ENCODE measurements around the gene BABAM2. TPM values are rescaled to one million over a fixed set of nuclear protein-coding genes. Genes with fewer than 3 reads are reported as not detected.

The BABAM2 gene
- total and polyA plus RNA-seq, 2 of the 4 experiments (the other 2 are of a cell fraction): 20.9 to 23.1 TPM

DNA sequence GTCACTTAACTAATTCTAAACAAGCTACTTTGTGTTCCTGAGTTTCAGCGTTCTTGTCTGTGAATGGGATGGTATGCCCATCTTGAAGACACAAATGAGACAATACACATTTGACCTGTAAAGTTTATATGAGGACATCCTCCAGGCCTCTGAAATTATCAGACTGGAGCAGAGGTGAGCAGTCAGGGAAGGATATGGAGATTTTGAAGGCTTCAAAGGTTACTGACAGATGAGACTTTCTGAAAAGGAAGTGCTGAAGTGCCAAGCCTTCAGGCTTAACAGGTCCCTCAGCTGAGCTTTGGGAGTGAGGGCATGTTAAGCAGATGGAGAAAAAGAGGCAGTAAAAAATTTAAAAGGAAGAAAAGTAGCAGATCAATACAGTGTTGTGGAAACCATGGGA lies 391.2 kb downstream of the BABAM2 start:
- ATAC-seq (ENCODE audit: low read depth): no peak
- ChIA-PET CTCF (no interaction called here), POLR2A (ENCODE audit: unreplicated experiment) (no interaction called here)
- H2BK120ac ChIP-seq (ENCODE audit: low read depth, low read length): no peak overlapping the region
- H4K91ac ChIP-seq (ENCODE audit: insufficient read depth, low read depth, low read length): no peak overlapping the region; the same call in 1 of the 2 replicates
- H2AFZ ChIP-seq (replicated peaks; ENCODE audit: low read length, poor library complexity): no peak overlapping the region
- H3K79me1 ChIP-seq (ENCODE audit: low read depth in 1 of 2, low read length in 2 of 2): peaks cover 0 to 5% of the 10 kb centered on the region in 2 experiments; a peak in 3 of 4 replicates
- no peak overlapping the region for H2AK5ac ChIP-seq (ENCODE audit: low read depth, low read length)
- no peak overlapping the region for H4K8ac ChIP-seq (ENCODE audit: low read depth in 2 of 2, low read length in 2 of 2)
- H3K4me3 ChIP-seq (ENCODE audit: insufficient read depth, low read depth, low read length): no peak overlapping the region
- H2BK5ac ChIP-seq (ENCODE audit: low read depth, low read length, poor library complexity, severe bottlenecking): no peak overlapping the region
- peaks cover 7% of the 10 kb centered on the region for H3K4me1 ChIP-seq (ENCODE audit: control insufficient read depth, insufficient read depth, low read length)
- H3K4ac ChIP-seq (ENCODE audit: low read depth, low read length): no peak overlapping the region; the same call in 1 of the 2 replicates
- no peaks in the 10 kb centered on the region for H3K27me3 ChIP-seq (ENCODE audit: control insufficient read depth, insufficient read depth, low read length)
- no peaks in the 10 kb centered on the region for H4K20me1 ChIP-seq (ENCODE audit: insufficient read depth, low read length)
- peak overlapping the region; percentile 21; the same call in 1 of the 2 replicates for H2BK20ac ChIP-seq (ENCODE audit: low read depth, low read length)
- H3K9ac ChIP-seq (ENCODE audit: low read depth, low read length): no peak overlapping the region
- peak overlapping the region; percentile 19; the same call in 1 of the 3 replicates for H2BK15ac ChIP-seq (ENCODE audit: low read depth, low read length)
- H3K9me3 ChIP-seq (ENCODE audit: control insufficient read depth, insufficient read depth, low read length): no peaks in the 10 kb centered on the region
- H2AK9ac ChIP-seq (replicated peaks; ENCODE audit: low read depth, low read length, poor library complexity): no peak overlapping the region
- H3K23ac ChIP-seq (ENCODE audit: low read depth, low read length): no peak overlapping the region
- no peaks in the 10 kb centered on the region for H3K36me3 ChIP-seq (ENCODE audit: control insufficient read depth, insufficient read depth, low read length)
- no peak for DNase-seq
- BruUV-seq (replicated peaks): no TSS peak
- TF ChIP-seq RAD21 (IDR thresholded peaks at IDR 0.05; ENCODE audit: low read length): no peak
- no peak for TF ChIP-seq RFX5 (IDR thresholded peaks at IDR 0.05; ENCODE audit: low read depth, low read length)
- TF ChIP-seq CHD1 (IDR thresholded peaks at IDR 0.05; ENCODE audit: low read depth, low read length): no peak
- no peak for TF ChIP-seq SMC3 (IDR thresholded peaks at IDR 0.05; ENCODE audit: low read depth, low read length)
- TF ChIP-seq FOS (IDR thresholded peaks at IDR 0.05; ENCODE audit: low read depth, low read length): no peak
- TF ChIP-seq, protein P1, sequence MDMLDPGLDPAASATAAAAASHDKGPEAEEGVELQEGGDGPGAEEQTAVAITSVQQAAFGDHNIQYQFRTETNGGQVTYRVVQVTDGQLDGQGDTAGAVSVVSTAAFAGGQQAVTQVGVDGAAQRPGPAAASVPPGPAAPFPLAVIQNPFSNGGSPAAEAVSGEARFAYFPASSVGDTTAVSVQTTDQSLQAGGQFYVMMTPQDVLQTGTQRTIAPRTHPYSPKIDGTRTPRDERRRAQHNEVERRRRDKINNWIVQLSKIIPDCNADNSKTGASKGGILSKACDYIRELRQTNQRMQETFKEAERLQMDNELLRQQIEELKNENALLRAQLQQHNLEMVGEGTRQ (IDR thresholded peaks at IDR 0.05; ENCODE audit: low read depth, low read length): no peak
- no peak overlapping the region for H3K14ac ChIP-seq (replicated peaks; ENCODE audit: low read depth, low read length)
- dilution Hi-C loops (cut with HindIII; ENCODE audit: low sequenced_read_pairs, unreplicated experiment): no loop called here
- H3K27ac ChIP-seq (ENCODE audit: insufficient read depth, low read length): no peak overlapping the region
- H3K9me1 ChIP-seq (ENCODE audit: insufficient read depth, low read length): peaks cover 14% of the 10 kb centered on the region
- no peak overlapping the region for H4K5ac ChIP-seq (ENCODE audit: low read depth, low read length)
- in situ Hi-C loops (cut with MboI; ENCODE audit: low sequenced_read_pairs): no loop called here
- no CpG with 5 or more reads among the region's 1 CpG for WGBS, 2 experiments (ENCODE audit: extremely low coverage in 2 of 2, insufficient read length in 1 of 2)
- H3K4me2 ChIP-seq (ENCODE audit: low read depth, low read length): no peak overlapping the region
- no peak overlapping the region; the same call in 1 of the 2 replicates for H3K18ac ChIP-seq (ENCODE audit: low read depth, low read length)
- intact Hi-C loops (cut with micrococcal nuclease): no loop called here
- no peak overlapping the region for H3K56ac ChIP-seq (ENCODE audit: extremely low read depth, insufficient read depth, low read length)
